Stimulated activated CD4-positive, alpha-beta T cell treated with anti-CD3 and anti-CD28 coated beads, Interleukin-12 subunit alpha, Interleukin-12 subunit beta, amount 100 ng/mL, for 4 hours (primary cell): ENCODE results near the gene ATP1A1.
A peak's percentile ranks its signal among the peaks of the same experiment; 100 is the strongest.

ENCODE experiments used
- DNase-seq: peaks from one replicate; pipeline ENCODE4 v3.0.0-alpha.2; 2020

ATP1A1 gene

GRCh38 chr1:116372651-116373430 lies at the start of gene ATP1A1:
TSS of gene ATP1A1 (plus strand) at chr1:116373244. CDS start at chr1:116373512, 268 bp downstream.
- DNase-seq: peak; percentile 99

- no peak for DNase-seq
Measured at GRCh38 chr1:116323491-116323890, 49.6 kb upstream of the ATP1A1 start.

GRCh38 chr1:116324411-116324810 lies 48.6 kb upstream of the ATP1A1 start:
- DNase-seq: no peak

- no peak for DNase-seq
Measured at GRCh38 chr1:116325104-116325503, 47.9 kb upstream of the ATP1A1 start.

GRCh38 chr1:116325922-116326321 lies 47.1 kb upstream of the ATP1A1 start:
- no peak for DNase-seq

GRCh38 chr1:116326486-116326885 lies 46.6 kb upstream of the ATP1A1 start:
- DNase-seq: no peak

- no peak for DNase-seq
Measured at GRCh38 chr1:116328671-116329070, 44.4 kb upstream of the ATP1A1 start.

GRCh38 chr1:116329524-116330341 lies 43.3 kb upstream of the ATP1A1 start:
- no peak for DNase-seq

GRCh38 chr1:116330342-116330652 lies 42.7 kb upstream of the ATP1A1 start:
- DNase-seq: no peak

GRCh38 chr1:116330846-116331245 lies 42.2 kb upstream of the ATP1A1 start:
- DNase-seq: no peak

- DNase-seq: no peak
Measured at GRCh38 chr1:116331523-116331922, 41.5 kb upstream of the ATP1A1 start.

GRCh38 chr1:116332451-116332850 lies 40.6 kb upstream of the ATP1A1 start:
- DNase-seq: no peak

- no peak for DNase-seq
Measured at GRCh38 chr1:116333171-116334014, 39.7 kb upstream of the ATP1A1 start.

GRCh38 chr1:116334015-116334547 lies 39.0 kb upstream of the ATP1A1 start:
- no peak for DNase-seq

- DNase-seq: no peak
Measured at GRCh38 chr1:116334868-116335635, 38.0 kb upstream of the ATP1A1 start.

GRCh38 chr1:116335850-116336624 lies 37.0 kb upstream of the ATP1A1 start:
- no peak for DNase-seq

- no peak for DNase-seq
Measured at GRCh38 chr1:116337398-116337797, 35.6 kb upstream of the ATP1A1 start.

- DNase-seq: no peak
Measured at GRCh38 chr1:116338400-116338799, 34.6 kb upstream of the ATP1A1 start.

- no peak for DNase-seq
Measured at GRCh38 chr1:116340506-116341231, 32.4 kb upstream of the ATP1A1 start.

GRCh38 chr1:116343019-116343418 lies 30.0 kb upstream of the ATP1A1 start:
- no peak for DNase-seq

GRCh38 chr1:116345011-116345410 lies 28.0 kb upstream of the ATP1A1 start:
- no peak for DNase-seq
